Measurements from ENCODE around the gene MED27.

Gene MED27

GRCh38 chr9:131845305-131846298 is 234.1 kb downstream of the MED27 start:
- no peak for DNase-seq

- no peak for DNase-seq
Measured at GRCh38 chr9:131844745-131845118, 234.9 kb downstream of the MED27 start.

- DNase-seq = no peak
Measured at GRCh38 chr9:131843989-131844744, 235.5 kb downstream of the MED27 start.

- no peak for DNase-seq
Measured at GRCh38 chr9:131841765-131842318, 237.8 kb downstream of the MED27 start.

- no peak for DNase-seq
Measured at GRCh38 chr9:131840751-131841702, 238.6 kb downstream of the MED27 start.

- no peak for DNase-seq
Measured at GRCh38 chr9:131840220-131840619, 239.4 kb downstream of the MED27 start.

- DNase-seq = peak in 1 of 4 experiments; percentile 16
Measured at GRCh38 chr9:131839281-131840084, 240.2 kb downstream of the MED27 start.

GRCh38 chr9:131838530-131839280 is 241.0 kb downstream of the MED27 start:
- no peak for DNase-seq

- DNase-seq = no peak
Measured at GRCh38 chr9:131837836-131838235, 241.8 kb downstream of the MED27 start.

GRCh38 chr9:131837316-131837715 is 242.4 kb downstream of the MED27 start:
- DNase-seq = no peak

- no peak for DNase-seq
Measured at GRCh38 chr9:131836607-131837315, 242.9 kb downstream of the MED27 start.

- DNase-seq = no peak
Measured at GRCh38 chr9:131836021-131836420, 243.6 kb downstream of the MED27 start.

- DNase-seq = no peak
Measured at GRCh38 chr9:131835151-131835910, 244.3 kb downstream of the MED27 start.

- no peak for DNase-seq
Measured at GRCh38 chr9:131834721-131835120, 244.9 kb downstream of the MED27 start.

GRCh38 chr9:131833906-131834305 is 245.8 kb downstream of the MED27 start:
- DNase-seq = no peak

GRCh38 chr9:131833083-131833482 is 246.6 kb downstream of the MED27 start:
- DNase-seq = no peak

- DNase-seq = no peak
Measured at GRCh38 chr9:131831380-131832165, 248.1 kb downstream of the MED27 start.

- DNase-seq = no peak
Measured at GRCh38 chr9:131827821-131828369, 251.8 kb downstream of the MED27 start.
